ENCODE measurements around the gene DTNB.

The DTNB gene

GRCh38 chr2:25362049-25362433, 311.3 kb downstream of the DTNB start:
- peak; percentile 96 for DNase-seq

GRCh38 chr2:25361261-25362048, 311.9 kb downstream of the DTNB start:
- no peak for DNase-seq

GRCh38 chr2:25358836-25359235, 314.5 kb downstream of the DTNB start:
- DNase-seq: no peak

- DNase-seq: no peak
Measured at GRCh38 chr2:25358249-25358815, 315.0 kb downstream of the DTNB start.

GRCh38 chr2:25356088-25356487, 317.3 kb downstream of the DTNB start:
- no peak for DNase-seq

GRCh38 chr2:25355270-25355669, 318.1 kb downstream of the DTNB start:
- DNase-seq: no peak

GRCh38 chr2:25354116-25354515, 319.3 kb downstream of the DTNB start:
- no peak for DNase-seq

- DNase-seq: no peak
Measured at GRCh38 chr2:25349397-25349796, 324.0 kb downstream of the DTNB start.

- DNase-seq: no peak
Measured at GRCh38 chr2:25347846-25348245, 325.5 kb downstream of the DTNB start.

- DNase-seq: no peak
Measured at GRCh38 chr2:25347205-25347815, 326.1 kb downstream of the DTNB start.

- DNase-seq: no peak
Measured at GRCh38 chr2:25343187-25343825, 330.1 kb downstream of the DTNB start.

- DNase-seq: peak; percentile 90
Measured at GRCh38 chr2:25342372-25343186, 330.8 kb downstream of the DTNB start.

GRCh38 chr2:25341753-25342371, 331.5 kb downstream of the DTNB start, which contains the start of gene DNMT3A:
DNMT3A (minus strand) TSS chr2:25341925; CDS start chr2:25313984, 27,941 bp downstream.
- DNase-seq: peak; percentile 91

GRCh38 chr2:25341011-25341727, 332.2 kb downstream of the DTNB start:
- peak; percentile 70 for DNase-seq

- peak; percentile 74 for DNase-seq
Measured at GRCh38 chr2:25340181-25340921, 333.0 kb downstream of the DTNB start.

- peak; percentile 48 for DNase-seq
Measured at GRCh38 chr2:25339791-25340180, 333.6 kb downstream of the DTNB start.

- no peak for DNase-seq
Measured at GRCh38 chr2:25339211-25339674, 334.1 kb downstream of the DTNB start.

- DNase-seq: no peak
Measured at GRCh38 chr2:25338401-25338800, 335.0 kb downstream of the DTNB start.

GRCh38 chr2:25337891-25338290, 335.5 kb downstream of the DTNB start:
- DNase-seq: no peak

- no peak for DNase-seq
Measured at GRCh38 chr2:25337276-25337675, 336.1 kb downstream of the DTNB start.

GRCh38 chr2:25336383-25336841, 337.0 kb downstream of the DTNB start:
- DNase-seq: no peak
